Mesothelial cell of epicardium (in vitro differentiated cells): ENCODE measurements around the gene SMYD4. TPM values are rescaled to one million over a fixed set of nuclear protein-coding genes. Genes with fewer than 3 reads are reported as not detected.
"Not testable (repeated sequence)": the region's sequence is repeated elsewhere in the genome, so short reads cannot be mapped to it uniquely, and the experiment has no call there.

Source experiments
- DNase-seq, 2 experiments: peaks; one replicate each; pipeline ENCODE4 v3.0.0; 2021; ENCODE audit warnings: low spot score in 2 of 2; ENCODE audit not compliant: unreplicated experiment in 2 of 2
- H3K27ac Mint-ChIP-seq: 2 replicates; pipeline ENCODE4 v1.8.0; 2021; ENCODE audit warnings: mixed read lengths
- H3K27me3 Mint-ChIP-seq: 2 replicates; pipeline ENCODE4 v1.8.0; 2021; ENCODE audit warnings: low read depth, mixed read lengths
- H3K36me3 Mint-ChIP-seq: 2 replicates; pipeline ENCODE4 v1.8.0; 2021; ENCODE audit warnings: mixed read lengths
- H3K4me1 Mint-ChIP-seq: 2 replicates; pipeline ENCODE4 v1.8.0; 2021; ENCODE audit warnings: mixed read lengths
- H3K4me3 Mint-ChIP-seq: 2 replicates; pipeline ENCODE4 v1.8.0; 2021; ENCODE audit warnings: mild to moderate bottlenecking, moderate library complexity, mixed read lengths
- H3K9me3 Mint-ChIP-seq: 2 replicates; pipeline ENCODE4 v1.8.0; 2021; ENCODE audit warnings: mixed read lengths
- total RNA-seq: library from RNA; stranded (reverse); gene quantifications from 3 replicates; pipeline ENCODE4 v1.2.1, GENCODE V29; 2021
- TF ChIP-seq, protein P1 (sequence below): fragments of 200-600 bp; sonication (generic); IDR thresholded peaks from one replicate; pipeline ENCODE4 v1.5.0; 2021; ENCODE audit warnings: antibody characterized with exemption; ENCODE audit not compliant: unreplicated experiment

SMYD4 gene
- total RNA-seq, 1 donor from 2014 or later = 24.9 TPM

DNA sequence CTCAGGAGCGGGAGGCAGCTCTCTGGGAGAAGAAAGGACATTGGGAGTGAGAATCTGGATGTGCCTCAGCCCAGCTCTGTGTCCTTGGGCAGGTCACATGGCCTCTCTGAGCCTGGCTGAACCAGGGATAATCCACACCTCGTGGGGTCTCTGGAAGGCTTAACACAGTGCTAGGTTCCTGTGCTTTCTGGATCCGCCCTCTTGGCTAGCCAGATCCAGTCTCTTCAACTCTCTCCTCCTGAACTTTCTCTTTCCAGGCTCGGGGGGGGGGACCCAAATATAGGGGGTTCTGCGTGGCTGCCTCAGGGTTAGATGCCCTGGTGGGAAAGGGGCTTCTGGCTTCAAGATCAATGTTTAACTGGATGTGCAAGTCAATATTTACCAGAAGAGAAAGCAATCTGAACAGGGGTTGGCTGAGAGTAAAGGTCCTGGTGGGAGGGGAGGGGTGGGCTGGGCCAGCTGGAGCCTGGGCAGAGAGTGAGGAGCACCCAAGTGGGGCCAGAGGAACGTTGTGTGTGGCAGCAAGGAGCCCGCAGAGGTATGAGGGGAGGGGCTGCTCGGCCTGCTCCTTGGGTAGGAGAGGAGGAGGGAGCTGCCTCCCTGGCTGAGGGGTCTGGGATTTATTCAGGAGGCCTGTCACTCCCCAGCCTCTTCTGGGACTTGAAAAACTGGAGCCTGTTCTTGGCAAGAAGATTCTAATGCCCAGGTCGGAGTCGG is 87.2 kb downstream of the SMYD4 start, which contains the start of gene SERPINF2:
TSS of gene SERPINF2 (plus strand) at position 501 of the 717 bp plus-strand sequence. CDS start 2,125 bp downstream, outside the sequence.
- no peak within 1 kb of the TSS for H3K4me3 Mint-ChIP-seq
- no peak for DNase-seq
- peaks cover 7% of the 10 kb centered on the region for H3K36me3 Mint-ChIP-seq
- H3K4me1 Mint-ChIP-seq = peaks cover 5% of the 10 kb centered on the region
- peak within 1 kb of the TSS; percentile 73 for H3K27ac Mint-ChIP-seq
- no peaks in the 10 kb centered on the region for H3K27me3 Mint-ChIP-seq
- TF ChIP-seq, protein P1, sequence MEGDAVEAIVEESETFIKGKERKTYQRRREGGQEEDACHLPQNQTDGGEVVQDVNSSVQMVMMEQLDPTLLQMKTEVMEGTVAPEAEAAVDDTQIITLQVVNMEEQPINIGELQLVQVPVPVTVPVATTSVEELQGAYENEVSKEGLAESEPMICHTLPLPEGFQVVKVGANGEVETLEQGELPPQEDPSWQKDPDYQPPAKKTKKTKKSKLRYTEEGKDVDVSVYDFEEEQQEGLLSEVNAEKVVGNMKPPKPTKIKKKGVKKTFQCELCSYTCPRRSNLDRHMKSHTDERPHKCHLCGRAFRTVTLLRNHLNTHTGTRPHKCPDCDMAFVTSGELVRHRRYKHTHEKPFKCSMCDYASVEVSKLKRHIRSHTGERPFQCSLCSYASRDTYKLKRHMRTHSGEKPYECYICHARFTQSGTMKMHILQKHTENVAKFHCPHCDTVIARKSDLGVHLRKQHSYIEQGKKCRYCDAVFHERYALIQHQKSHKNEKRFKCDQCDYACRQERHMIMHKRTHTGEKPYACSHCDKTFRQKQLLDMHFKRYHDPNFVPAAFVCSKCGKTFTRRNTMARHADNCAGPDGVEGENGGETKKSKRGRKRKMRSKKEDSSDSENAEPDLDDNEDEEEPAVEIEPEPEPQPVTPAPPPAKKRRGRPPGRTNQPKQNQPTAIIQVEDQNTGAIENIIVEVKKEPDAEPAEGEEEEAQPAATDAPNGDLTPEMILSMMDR = no peak
- no peaks in the 10 kb centered on the region for H3K9me3 Mint-ChIP-seq

DNA sequence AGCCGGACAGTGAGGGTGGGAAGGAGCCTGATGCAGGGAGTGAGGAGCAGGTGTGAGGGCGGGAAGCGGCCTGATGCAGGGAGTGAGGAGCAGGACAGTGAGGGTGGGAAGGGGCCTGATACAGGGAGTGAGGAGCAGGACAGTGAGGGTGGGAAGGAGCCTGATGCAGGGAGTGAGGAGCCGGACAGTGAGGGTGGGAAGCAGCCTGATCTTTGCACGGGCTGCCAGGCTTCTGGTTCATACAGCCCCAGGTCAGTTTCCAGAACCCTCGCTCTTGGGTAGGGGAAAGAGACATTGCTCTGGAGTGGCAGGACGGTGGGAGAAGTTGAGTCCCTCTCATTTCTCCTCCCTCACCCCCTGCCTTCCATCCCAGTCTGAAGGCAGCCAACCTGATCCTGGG is 87.8 kb downstream of the SMYD4 start:
- DNase-seq, H3K27me3 Mint-ChIP-seq, H3K27ac Mint-ChIP-seq, H3K9me3 Mint-ChIP-seq, H3K4me3 Mint-ChIP-seq, H3K36me3 Mint-ChIP-seq, H3K4me1 Mint-ChIP-seq: not testable (repeated sequence)

DNA sequence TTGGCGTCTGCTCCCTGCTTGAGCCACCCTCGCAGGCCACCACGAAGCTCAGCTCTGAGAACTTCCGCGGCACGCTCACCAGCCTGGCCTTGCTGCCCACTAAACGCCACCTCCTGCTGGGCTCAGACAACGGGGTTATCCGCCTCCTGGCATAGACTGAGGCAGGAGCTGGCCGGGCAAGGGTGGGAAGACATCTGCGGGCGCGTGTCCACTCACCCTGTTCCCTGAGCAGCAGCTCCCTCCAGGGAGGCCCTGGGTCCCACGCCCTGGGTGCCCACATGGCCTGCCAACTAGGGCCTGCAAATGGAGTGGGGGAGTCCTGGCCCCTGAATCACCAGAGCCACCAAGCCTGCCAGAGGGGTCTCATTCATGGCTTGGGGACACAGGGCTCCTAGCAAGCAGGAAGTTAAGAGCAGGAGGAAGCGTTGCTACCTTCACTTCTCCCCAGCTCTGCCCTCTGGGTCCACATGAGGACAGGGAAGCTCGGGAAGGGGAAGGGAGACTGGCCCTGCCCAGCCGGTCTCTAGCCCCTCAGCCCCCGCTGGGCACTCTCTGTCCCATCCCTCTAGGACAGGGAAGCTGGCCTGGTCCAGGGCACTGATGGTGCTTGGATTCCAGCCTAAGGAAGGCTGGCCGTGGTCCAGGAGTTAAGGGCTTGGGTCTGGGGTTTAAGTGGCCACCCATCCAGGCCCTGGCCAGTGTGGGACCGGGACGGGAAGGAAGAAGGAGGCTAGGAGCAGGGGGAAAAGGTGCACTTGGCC is 92.0 kb downstream of the SMYD4 start:
- DNase-seq = no peak
- Mint-ChIP-seq H3K4me3 (no peak overlapping the region), H3K27me3 (no peaks in the 10 kb centered on the region), H3K36me3 (peaks cover 13% of the 10 kb centered on the region), H3K9me3 (no peaks in the 10 kb centered on the region), H3K4me1 (peaks cover 12% of the 10 kb centered on the region), H3K27ac (no peak overlapping the region)
- TF ChIP-seq, protein P1 = no peak

DNA sequence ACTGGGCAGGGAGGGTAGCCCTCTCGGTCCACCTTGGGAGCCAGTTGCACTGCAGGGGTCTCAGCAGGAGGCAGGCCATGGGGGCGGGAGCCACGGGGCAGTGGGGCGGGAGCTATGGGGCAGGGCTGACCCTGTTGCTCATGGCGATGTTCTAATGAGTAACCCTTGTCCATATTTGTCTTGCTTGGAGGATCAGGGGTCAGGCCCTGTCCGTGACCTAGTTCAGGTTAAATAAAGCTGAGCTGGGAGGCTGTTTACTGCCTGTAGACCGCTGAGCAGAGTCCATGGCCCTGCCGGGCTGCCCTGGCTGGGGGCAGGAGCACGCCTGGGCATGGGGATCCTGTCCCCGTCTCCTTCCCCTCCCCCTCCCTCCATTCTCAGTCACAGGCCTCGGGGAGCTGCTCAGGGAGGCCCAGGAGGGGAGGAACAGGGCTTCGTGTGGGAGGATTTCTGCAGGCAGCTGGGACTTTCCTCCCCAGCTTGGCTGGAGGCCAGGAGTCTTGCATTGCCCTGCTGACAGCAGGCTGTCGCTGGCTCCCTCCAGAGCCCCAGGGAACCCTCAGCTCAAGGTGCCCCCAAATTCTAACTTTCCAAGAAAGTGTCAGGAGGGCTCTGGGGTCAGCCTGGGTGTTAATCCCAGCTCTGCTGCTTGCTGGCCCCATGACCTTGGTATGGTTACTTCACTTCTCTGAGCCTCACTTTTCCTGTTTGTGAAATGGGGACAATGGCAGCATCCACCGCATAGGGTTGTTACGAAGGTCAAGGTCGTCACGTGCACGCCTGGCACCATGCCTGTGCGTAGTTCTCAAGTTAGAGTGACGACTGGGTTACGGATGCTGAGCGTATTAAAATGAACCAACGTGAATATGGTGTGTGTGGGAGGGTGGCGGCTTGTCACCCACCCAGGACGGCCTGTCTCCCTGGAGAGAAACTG is 93.1 kb downstream of the SMYD4 start:
- TF ChIP-seq, protein P1 = no peak
- H3K27ac Mint-ChIP-seq = no peak overlapping the region
- peak in 1 of 2 experiments; percentile 61 for DNase-seq
- no peaks in the 10 kb centered on the region for H3K27me3 Mint-ChIP-seq
- H3K4me3 Mint-ChIP-seq = no peak overlapping the region
- H3K36me3 Mint-ChIP-seq = peaks cover 13% of the 10 kb centered on the region
- H3K4me1 Mint-ChIP-seq = peaks cover 9% of the 10 kb centered on the region
- no peaks in the 10 kb centered on the region for H3K9me3 Mint-ChIP-seq

DNA sequence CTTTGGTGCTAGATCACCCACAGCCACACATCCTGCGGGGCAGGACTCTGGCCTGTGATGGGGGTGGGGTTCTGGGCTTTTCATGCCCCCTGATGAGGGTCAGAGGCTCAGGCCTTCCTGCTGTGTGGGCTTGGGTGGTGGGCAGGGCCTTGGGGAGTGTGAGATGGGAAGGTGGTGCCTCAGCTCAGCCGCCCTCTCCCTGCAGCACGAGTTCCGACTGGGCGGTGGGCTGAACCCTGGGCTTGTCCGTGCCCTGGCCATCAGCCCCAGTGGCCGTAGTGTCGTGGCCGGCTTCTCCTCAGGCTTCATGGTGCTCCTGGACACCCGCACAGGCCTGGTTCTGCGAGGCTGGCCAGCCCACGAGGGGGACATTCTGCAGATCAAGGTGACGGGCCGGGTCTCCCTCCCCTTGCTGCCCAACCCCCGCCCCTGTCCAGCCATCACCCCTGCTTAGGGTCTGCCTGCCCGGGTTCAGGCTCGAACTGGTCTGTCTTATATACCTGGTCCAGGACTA is 93.8 kb downstream of the SMYD4 start:
- H3K4me1 Mint-ChIP-seq = peaks cover 9% of the 10 kb centered on the region
- H3K4me3 Mint-ChIP-seq = no peak overlapping the region
- DNase-seq = no peak
- no peaks in the 10 kb centered on the region for H3K9me3 Mint-ChIP-seq
- TF ChIP-seq, protein P1 = no peak
- no peaks in the 10 kb centered on the region for H3K27me3 Mint-ChIP-seq
- H3K27ac Mint-ChIP-seq = no peak overlapping the region
- peaks cover 13% of the 10 kb centered on the region for H3K36me3 Mint-ChIP-seq
